GM19463 (cell line): ENCODE measurements around the gene CLRN2.
"Not testable (repeated sequence)": the region's sequence is repeated elsewhere in the genome, so short reads cannot be mapped to it uniquely, and the experiment has no call there.

Experiments used
- ATAC-seq: cut with Tn5 transposase; IDR thresholded peaks from one replicate; pipeline ENCODE4 v1.9.1; 2021; ENCODE audit warnings: mild to moderate bottlenecking, moderate library complexity; ENCODE audit not compliant: unreplicated experiment

The CLRN2 gene

DNA sequence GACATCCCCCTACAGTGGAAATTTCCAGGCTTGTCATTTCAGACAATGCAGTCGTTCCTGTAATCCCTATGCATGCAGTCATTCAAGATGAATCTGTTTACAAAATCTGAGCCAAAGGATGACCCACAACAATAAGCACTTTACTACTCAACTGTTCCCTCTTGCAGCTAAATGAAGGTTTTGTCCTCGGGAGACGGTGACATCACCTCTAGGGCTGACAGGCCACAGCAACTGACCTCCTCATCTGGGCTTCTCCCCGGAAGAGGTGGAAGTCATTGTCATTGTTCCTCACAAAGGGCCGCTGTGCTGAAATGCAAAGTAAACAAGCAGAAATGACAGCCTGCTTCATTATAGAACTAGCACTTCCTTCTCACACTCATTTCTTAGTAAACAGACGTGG, 29.2 kb downstream of the CLRN2 start:
- no peak for ATAC-seq

DNA sequence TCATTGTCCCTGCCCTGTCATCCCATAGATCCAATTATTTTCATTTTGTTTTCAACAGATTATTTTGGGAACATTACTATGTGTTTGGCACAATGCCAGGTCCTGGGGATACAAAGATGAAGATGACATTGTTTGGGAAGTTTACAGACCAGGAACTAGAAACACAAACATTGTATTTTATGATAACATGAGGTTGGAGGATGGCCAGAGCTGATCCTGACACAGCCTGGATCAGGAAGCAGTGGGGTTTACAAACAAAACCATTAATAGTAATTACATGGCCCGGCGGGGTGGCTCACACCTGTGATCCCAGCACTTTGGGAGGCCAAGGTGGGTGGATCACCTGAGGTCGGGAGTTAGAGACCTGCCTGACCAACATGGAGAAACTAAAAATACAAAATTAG, 29.9 kb downstream of the CLRN2 start:
- no peak for ATAC-seq

- ATAC-seq = no peak
Observed at GRCh38 chr4:17545374-17546140, 30.6 kb downstream of the CLRN2 start.

DNA sequence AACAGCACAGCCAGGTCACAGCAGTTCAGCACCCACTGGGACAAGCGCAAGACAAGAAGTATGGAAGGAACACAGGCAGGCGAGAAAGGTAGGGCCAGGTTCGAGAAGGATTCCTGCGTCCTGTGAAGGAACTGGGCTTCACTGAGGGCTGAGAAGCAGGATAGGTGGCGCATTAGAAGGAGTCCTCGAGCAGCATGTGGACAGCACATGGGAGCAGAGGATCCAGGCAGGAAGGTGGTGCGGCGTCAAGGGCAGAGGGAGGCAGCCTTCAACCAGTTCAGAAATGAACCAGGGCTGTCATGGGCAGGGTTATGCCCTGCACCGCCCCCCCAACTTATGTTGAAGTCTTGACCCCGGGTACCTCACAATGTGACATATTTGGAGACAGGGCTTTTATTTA, 31.3 kb downstream of the CLRN2 start:
- no peak for ATAC-seq

- ATAC-seq = no peak
Observed at GRCh38 chr4:17546678-17547077, 31.7 kb downstream of the CLRN2 start.

GRCh38 chr4:17550549-17550948, 35.6 kb downstream of the CLRN2 start:
- no peak for ATAC-seq

GRCh38 chr4:17552427-17552826, 37.5 kb downstream of the CLRN2 start:
- ATAC-seq = no peak

GRCh38 chr4:17554568-17554967, 39.6 kb downstream of the CLRN2 start:
- ATAC-seq = no peak

GRCh38 chr4:17556498-17556897, 41.5 kb downstream of the CLRN2 start:
- ATAC-seq = no peak

DNA sequence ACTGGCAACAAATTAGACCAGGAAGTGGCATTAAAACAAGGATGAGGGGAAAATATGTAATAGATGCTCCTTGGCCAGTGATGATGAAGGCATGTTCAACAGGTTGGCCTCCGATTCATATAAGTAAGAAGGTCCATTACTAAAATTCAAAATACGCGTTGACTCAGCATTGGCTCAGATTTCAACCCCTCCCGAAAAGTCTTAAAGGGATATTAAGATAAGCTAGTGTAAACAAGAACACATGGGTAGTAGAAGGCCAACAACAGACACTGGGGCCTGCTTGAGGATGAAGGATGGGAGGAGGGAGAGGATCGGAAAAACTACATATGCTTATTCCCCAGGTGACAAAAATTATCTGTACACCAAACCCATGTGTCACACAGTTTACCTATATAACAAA, 42.9 kb downstream of the CLRN2 start:
- no peak for ATAC-seq

- ATAC-seq = no peak
Observed at GRCh38 chr4:17558941-17559708, 44.2 kb downstream of the CLRN2 start.

- ATAC-seq = no peak
Observed at GRCh38 chr4:17559709-17560048, 44.7 kb downstream of the CLRN2 start.

DNA sequence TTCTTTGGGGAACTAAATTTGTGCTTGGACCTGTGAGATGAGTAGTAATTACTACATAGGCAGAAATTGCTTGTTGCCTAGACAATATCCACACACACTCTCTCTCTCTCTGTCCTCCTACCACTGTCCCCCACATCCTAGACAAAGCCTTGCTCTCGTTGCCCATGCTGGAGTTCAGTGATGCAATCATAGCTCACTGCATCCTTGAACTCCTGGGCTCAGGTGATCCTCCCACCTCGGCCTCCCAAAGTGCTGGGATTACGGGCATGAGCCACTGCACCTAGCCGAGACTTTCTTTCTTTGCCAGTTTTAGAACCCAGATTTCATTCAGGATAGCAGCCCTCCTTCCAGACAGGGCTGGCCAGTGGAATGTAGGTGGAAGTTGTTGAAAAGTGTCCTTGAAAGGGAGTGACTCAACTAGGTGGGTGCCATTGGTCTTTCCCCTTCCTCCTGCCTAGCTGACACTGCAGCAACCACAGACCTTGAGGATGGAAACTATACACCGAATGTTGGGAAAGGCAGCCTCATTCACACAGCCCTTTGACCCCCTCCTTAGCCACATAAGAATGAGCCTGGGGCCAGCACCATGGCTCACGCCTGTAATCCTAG, 45.2 kb downstream of the CLRN2 start:
- ATAC-seq = no peak

DNA sequence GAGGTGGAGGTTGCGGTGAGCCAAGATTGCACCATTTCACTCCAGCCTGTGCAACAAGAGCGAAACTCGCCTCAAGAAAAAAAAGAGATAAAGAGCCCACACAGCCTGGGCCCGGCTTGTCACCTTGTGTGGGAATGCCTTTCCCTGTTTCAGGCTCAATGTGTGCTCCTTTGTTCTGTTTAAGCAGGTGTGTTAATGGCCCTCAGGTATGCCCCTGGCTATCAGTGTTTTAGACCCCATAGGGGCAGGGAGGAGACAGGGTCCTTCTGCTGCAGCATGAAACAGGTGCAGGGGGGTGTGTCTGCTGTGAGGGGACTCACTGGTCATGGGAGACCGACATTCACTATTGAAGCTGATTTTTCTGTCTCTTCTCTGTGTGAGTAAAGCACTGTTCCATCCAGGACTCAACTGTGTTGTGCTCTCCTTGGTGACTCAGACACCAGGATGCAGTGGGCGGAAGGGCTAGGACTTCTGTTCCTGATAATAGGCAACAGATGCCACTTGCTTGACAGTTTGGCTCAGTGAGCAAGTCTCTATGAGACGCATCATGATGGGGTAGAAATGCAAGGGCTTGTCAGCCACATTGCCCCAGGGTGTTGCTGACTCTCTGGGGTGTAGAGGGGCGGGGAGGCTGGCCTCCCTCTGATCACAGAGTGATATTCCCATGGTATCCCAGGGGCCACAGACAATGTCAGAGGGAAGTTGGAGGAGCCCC, 46.4 kb downstream of the CLRN2 start:
- no peak for ATAC-seq

- no peak for ATAC-seq
Observed at GRCh38 chr4:17562157-17562556, 47.2 kb downstream of the CLRN2 start.

- ATAC-seq = no peak
Observed at GRCh38 chr4:17565846-17566245, 50.9 kb downstream of the CLRN2 start.

DNA sequence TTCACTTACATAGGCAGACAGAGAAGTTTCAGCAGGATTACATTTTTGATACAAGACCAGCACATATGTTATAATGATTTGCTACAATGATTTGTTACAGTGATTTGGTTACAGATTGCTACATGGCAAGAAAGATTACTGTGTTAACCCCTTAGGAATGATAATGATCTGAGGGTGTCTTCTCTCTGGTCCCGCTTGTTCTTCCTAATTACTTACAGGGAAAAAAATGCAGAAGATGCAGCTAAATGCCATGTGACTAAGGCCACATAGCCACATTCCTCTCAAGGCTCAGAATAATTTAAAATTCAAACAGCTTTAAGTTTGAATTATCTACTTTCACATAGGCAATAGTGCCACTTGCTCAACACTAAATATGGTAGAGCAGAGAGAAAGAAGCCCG, 52.3 kb downstream of the CLRN2 start:
- ATAC-seq = no peak

DNA sequence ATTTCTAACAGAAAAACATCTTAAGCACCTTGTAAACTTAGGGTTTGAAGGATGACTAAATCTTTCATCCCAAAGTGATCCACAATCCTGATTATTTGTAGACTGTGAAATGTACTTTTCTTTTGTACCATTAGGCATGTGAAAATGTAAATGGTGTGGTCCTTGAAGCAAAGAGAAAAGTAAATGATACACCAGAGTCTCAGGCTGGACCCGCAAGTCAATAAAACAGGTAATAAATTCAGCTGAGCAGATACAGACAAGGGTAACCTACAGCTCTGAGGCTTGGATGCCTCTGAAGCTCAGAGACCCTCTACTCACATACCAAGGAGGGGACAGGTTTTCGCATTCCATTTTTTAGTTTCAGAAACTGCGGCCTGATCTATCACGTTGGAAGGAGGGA, 59.2 kb downstream of the CLRN2 start:
- no peak for ATAC-seq

DNA sequence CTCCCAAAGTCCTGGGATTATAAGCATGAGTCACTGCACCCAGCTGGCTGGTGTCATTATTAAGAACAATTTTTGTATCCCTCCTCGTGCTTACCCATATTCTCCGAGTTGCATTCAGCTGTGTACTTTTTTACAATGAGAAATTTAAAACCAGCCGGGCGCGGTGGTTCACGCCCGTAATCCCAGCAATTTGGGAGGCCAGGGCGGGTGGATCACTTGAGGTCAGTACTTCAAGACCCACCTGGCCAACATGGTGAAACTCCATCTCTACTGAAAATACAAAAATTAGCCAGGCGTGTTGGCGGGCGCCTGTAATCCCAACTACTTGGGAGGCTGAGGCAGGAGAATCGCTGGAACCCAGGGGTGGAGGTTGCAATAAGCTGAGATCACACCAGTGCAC, 60.2 kb downstream of the CLRN2 start:
- not testable (repeated sequence) for ATAC-seq
